D721Med (cell line): ENCODE data around the gene WSCD2.

ENCODE experiments used
- DNase-seq: peaks from one replicate; pipeline ENCODE4 v3.0.0; 2011; ENCODE audit warnings: low spot score; ENCODE audit not compliant: insufficient read length
- FAIRE-seq: peaks from 2 replicates; lab custom pipeline; 2011; peaks lifted over from hg19 to GRCh38; lab: Jason Lieb, UNC
- CTCF ChIP-seq: IDR thresholded peaks from 2 replicates; pipeline ENCODE4 v1.5.1; 2012; ENCODE audit warnings: mild to moderate bottlenecking, control low read depth; ENCODE audit not compliant: insufficient read depth; ENCODE audit errors: missing control alignments

The WSCD2 gene

GRCh38 chr12:108265505-108265904 is 136.4 kb downstream of the WSCD2 start:
- FAIRE-seq: no peak
- no peak for TF ChIP-seq CTCF
- DNase-seq: no peak

- DNase-seq: no peak
- no peak for FAIRE-seq
- TF ChIP-seq CTCF: no peak
Observed at GRCh38 chr12:108266131-108266530, 137.0 kb downstream of the WSCD2 start.

- no peak for TF ChIP-seq CTCF
- no peak for FAIRE-seq
- no peak for DNase-seq
Observed at GRCh38 chr12:108267450-108267849, 138.4 kb downstream of the WSCD2 start.

GRCh38 chr12:108268397-108268796 is 139.3 kb downstream of the WSCD2 start:
- no peak for FAIRE-seq

GRCh38 chr12:108269224-108269623 is 140.1 kb downstream of the WSCD2 start:
- DNase-seq: no peak
- no peak for FAIRE-seq
- no peak for TF ChIP-seq CTCF

More at GRCh38 chr12:108268397-108268796, 139.3 kb downstream of the WSCD2 start:
- no peak for TF ChIP-seq CTCF
- DNase-seq: no peak

GRCh38 chr12:108270035-108270848 is 141.2 kb downstream of the WSCD2 start:
- DNase-seq (no peak), FAIRE-seq (no peak)
- no peak for TF ChIP-seq CTCF

GRCh38 chr12:108270849-108271143 is 141.7 kb downstream of the WSCD2 start:
- no peak for TF ChIP-seq CTCF
- FAIRE-seq: no peak
- no peak for DNase-seq
